NCI-H345 (cell line): ENCODE measurements around the gene OCRL.

Source experiments
- DNase-seq: peaks from one replicate; lab custom pipeline; 2025; lab: John Stamatoyannopoulos, UW

OCRL gene

GRCh38 chrX:129636175-129636681, 96.2 kb downstream of the OCRL start:
- DNase-seq, result no peak

GRCh38 chrX:129637217-129638109, 97.4 kb downstream of the OCRL start:
- DNase-seq, result peak; percentile 59

- no peak for DNase-seq
Observed at GRCh38 chrX:129638917-129639316, 98.9 kb downstream of the OCRL start.

- DNase-seq, result no peak
Observed at GRCh38 chrX:129640737-129641136, 100.7 kb downstream of the OCRL start.

- no peak for DNase-seq
Observed at GRCh38 chrX:129641469-129641868, 101.4 kb downstream of the OCRL start.

- no peak for DNase-seq
Observed at GRCh38 chrX:129641941-129642340, 101.9 kb downstream of the OCRL start.
